GM10266 (cell line): ENCODE data around the gene TRAK1.

Source experiments
- DNase-seq: peaks from one replicate; pipeline ENCODE4 v3.0.0; 2012; ENCODE audit errors: extremely low spot score
- TF ChIP-seq, protein P1 (sequence below): IDR thresholded peaks from 2 replicates; pipeline ENCODE4 v1.5.1; 2012; ENCODE audit warnings: mild to moderate bottlenecking, low read depth; ENCODE audit not compliant: control insufficient read depth, insufficient read depth; ENCODE audit errors: missing control alignments

The TRAK1 gene

DNA sequence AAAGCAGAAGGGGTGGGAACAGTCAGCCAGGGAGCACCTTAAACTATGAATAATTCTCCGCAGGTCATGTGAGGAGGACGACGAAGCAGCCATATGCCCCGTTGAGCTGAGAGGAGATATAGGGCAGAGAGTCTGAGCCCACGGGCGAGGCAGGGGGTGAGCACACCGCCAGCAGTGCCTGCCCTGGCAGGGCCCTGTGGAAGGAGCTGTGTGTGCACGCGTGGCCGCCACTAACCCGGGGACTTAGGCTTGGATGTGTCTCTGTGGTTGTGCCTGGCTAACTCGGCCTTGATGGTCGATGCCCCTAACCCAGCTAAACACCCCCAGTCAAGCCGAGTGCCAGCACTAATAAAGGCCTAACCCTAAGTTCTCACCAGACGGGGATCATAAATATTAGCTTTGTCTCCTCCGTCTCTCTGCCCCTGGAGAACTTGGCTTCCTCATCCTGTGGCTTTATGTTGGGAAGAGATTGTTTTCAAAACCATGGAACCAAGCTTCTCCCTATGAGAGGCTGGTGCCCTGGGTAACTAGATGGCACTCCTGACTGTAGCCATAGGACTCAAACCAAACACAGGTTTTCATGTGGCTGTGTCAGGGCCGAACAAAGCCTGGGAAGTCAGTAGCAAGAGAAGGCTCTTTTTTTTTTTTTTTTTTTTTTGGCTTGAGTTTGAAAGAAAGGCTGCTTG, 129.4 kb downstream of the TRAK1 start:
- TF ChIP-seq, protein P1, sequence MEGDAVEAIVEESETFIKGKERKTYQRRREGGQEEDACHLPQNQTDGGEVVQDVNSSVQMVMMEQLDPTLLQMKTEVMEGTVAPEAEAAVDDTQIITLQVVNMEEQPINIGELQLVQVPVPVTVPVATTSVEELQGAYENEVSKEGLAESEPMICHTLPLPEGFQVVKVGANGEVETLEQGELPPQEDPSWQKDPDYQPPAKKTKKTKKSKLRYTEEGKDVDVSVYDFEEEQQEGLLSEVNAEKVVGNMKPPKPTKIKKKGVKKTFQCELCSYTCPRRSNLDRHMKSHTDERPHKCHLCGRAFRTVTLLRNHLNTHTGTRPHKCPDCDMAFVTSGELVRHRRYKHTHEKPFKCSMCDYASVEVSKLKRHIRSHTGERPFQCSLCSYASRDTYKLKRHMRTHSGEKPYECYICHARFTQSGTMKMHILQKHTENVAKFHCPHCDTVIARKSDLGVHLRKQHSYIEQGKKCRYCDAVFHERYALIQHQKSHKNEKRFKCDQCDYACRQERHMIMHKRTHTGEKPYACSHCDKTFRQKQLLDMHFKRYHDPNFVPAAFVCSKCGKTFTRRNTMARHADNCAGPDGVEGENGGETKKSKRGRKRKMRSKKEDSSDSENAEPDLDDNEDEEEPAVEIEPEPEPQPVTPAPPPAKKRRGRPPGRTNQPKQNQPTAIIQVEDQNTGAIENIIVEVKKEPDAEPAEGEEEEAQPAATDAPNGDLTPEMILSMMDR = no peak
- DNase-seq = no peak

DNA sequence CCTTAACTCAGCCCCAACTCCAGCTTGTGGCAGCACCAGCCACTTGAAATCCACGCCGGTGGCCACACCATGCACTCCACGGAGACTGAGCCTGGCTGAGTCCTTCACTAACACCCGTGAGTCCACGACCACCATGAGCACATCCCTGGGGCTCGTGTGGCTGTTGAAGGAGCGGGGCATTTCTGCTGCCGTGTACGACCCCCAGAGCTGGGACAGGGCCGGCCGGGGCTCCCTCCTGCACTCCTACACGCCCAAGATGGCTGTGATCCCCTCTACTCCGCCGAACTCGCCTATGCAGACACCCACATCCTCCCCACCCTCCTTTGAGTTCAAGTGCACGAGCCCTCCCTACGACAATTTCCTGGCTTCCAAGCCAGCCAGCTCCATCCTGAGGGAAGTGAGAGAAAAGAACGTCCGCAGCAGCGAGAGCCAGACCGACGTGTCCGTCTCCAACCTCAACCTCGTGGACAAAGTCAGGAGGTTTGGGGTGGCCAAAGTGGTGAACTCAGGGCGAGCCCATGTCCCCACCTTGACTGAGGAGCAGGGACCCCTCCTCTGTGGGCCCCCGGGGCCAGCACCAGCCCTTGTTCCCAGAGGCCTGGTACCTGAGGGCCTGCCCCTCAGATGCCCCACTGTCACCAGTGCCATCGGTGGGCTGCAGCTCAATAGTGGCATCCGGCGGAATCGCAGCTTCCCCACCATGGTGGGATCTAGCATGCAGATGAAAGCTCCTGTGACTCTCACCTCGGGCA, 132.0 kb downstream of the TRAK1 start:
- DNase-seq = no peak
- TF ChIP-seq, protein P1 = no peak

DNA sequence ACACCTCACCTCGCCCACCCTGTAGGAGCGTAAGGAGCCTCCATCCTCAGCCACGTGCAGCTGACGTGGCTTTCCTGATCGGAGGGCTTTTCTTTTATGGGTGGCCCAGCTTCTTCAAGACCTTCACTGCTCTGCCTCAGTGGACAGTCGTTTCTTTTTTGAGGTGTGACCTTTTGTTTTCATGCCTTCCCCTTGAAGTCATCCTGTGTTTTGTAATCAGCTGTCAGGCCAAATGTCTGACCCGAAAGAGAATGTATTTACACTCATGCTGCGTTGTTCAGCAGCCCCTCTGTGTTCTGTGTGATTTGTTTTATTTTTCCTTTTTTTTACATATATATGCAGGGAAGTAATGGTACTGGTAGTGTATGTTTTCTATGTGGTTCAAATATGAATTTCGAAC, 133.0 kb downstream of the TRAK1 start:
- no peak for DNase-seq
- TF ChIP-seq, protein P1 = no peak

DNA sequence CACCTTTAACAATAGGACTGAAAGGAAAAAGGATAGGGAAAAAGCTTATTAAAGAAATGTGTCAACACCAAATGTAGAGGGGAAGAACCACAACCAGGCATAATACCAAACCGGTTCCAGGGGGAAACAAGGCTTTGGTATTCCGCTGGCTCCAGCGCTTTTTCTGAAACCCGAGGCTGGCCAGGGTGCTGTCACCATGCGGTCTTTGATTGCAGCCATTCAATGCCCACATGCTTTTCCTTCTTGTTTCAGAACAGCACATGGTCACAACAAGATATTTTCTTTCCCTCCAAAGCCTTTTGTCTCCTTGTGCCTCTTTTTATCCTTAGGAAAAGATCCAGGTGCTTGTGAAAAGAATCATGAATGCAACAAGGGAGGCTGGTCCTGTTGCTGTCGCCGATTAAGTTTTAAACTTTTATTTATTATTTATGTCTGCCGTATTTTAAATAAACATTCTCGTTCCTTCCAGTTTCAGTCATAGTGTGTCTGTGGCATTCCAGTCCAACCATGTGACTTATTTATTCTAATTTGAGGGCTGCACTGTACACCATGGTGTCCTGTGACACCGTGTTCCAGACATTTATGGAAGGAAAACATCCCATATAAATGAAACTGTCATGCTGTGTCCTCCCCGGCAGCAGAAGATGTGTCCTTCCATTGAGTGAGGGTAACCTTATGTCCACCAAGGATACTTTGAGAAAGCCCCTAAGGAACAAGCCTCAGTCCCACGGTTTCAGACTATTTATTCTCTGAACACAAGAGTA, 133.7 kb downstream of the TRAK1 start:
- TF ChIP-seq, protein P1 = no peak
- no peak for DNase-seq

DNA sequence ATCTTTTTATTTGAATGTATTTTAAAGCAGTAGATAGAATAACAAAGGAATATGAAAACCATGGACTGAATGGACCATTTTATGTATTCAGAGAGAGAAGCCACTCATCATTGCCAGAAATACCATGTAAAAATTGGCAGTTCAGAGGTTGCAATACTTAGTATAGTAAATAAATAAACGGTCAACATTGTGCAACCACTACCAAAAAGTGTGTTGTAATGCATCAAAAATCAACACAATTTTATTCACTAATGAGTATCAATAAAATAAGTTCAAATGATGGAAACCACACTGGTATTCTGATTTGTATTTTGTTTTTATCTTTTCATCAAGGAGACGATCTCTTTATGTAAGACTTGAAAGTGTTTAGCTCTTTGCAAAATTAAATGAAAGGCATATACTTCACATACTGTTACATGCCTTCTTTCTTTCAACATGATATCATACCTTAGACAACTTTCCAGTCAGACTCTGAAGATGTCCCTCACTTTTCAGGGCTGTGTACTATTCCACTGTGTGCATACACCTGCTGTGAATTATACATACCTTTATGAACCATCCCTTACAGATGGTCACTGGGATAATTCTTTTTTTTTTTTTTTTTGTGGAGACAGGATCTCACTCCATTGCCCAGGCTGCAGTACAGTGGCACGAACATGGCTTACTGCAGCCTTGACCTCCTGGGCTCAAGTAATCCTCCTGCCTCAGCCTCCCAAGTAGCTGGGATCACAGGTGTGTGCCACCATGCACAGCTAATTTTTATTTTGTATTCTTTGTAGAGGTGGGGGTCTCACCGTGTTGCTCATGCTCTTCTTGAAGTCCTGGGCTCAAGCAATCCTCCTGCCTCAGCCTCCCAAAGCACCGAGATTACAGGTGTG, 134.6 kb downstream of the TRAK1 start:
- TF ChIP-seq, protein P1 = no peak
- no peak for DNase-seq

DNA sequence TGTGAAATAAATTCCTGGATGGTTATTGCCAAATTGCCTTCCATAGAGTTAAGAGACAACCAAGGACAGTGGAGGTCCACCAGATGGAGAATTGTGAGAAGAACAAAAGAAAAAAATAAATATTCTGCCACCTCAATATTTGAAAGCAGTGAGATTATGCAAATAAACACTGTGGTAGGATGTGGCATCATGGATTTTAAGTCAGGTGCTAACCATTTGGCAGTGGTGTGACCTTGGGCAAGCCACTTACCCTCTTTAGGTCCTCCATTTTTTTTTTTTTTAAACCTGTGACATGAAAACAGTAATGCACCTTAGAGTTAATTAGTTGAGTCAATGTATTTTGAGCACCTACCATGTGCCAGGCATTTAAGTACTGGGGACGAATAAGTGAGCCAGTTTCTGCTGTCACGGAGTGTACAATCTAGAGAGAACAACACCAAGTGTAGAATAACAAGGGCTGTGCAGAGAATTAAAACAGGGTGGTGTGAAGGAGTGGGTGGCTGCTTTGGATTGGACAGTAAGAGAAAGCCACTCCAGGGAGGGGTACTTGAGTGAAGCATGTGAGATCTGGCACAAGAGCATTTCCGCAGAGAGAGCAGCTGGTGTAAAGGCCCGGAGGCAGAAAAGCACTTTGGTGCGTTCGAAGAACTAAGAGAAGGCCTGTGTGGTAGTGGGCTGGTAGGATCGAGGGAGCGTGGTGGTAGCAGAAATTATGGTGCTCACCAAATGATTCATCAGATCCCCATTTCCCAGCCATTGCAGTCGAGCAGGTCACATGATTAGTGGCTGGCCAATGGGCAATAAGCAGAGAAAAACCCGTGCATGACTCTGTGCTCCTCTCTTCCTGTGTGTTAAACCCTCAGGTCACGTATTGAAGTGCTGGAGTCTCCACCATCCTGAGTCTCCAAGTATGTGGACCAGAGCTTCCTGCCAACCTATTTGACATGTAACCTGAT, 135.6 kb downstream of the TRAK1 start:
- DNase-seq = no peak
- TF ChIP-seq, protein P1 = no peak
